Measurements from ENCODE around the gene ORAI3.

Gene ORAI3

DNA sequence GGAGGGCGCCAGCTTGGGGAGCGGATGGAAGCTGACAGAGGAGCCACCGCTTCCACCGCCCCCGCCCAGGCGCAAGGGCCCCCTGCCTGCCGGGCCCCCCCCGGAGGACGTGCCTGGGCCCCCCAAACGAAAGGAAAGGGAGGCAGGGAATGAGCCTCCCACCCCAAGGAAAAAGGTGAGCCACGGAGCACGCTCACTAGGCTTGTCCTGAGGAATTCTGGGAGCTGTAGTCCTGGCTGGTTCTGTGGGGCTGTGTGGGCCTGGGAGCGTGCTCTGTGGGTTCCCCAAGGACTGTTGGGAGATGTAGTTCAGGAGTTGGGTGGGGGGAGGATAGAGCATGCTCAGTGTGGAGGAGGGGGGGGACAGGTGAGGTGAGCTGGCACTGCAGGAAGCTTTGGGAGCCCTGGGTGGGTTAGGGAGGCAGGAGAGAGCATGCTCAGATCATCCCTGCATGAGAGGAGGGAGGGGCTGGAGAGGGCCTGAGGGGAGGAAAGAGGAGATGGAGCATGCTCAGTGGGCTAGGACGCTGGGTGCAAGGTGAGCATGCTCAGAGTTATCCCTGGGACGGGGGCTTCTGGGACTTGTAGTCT lies 21.0 kb upstream of the ORAI3 start:
- TF ChIP-seq FOXP2 (optimal IDR thresholded peaks at IDR 0.05; ENCODE audit: borderline replicate concordance, extremely low read depth, extremely low read length, insufficient read depth) (no peak), TAF1 (IDR thresholded peaks at IDR 0.05; ENCODE audit: borderline replicate concordance, insufficient read depth, low read length) (no peak), POLR2AphosphoS5 (IDR thresholded peaks at IDR 0.05; ENCODE audit: low read depth, low read length) (no peak), REST (IDR thresholded peaks at IDR 0.05; ENCODE audit: insufficient read depth in 1 of 2, low read depth in 2 of 2, low read length in 2 of 2) (no peak)

DNA sequence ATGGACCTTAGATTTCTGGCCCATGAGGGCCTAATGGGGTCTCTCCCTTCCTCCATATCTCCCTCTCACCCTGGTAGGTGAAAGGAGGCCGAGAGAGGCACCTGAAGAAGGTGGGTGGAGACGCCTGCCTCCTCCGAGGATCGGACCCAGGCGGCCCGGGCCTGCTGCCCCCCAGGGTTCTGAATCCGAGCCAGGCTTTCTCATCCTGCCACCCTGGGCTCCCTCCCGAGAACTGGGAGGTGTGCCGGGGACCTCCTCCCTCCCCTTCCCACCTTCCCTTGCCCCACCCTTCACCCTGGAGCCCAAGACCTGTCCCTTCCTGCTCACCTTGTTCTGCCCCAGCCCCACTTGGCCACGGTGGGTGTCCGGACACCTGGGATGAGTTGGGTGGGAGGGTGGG lies 20.5 kb upstream of the ORAI3 start:
- no peak for TF ChIP-seq SIN3A (IDR thresholded peaks at IDR 0.05; ENCODE audit: borderline replicate concordance, insufficient read depth, low read length)
- no peak for TF ChIP-seq REST (IDR thresholded peaks at IDR 0.05; ENCODE audit: insufficient read depth in 1 of 2, low read depth in 2 of 2, low read length in 2 of 2)
- TF ChIP-seq FOXP2 (optimal IDR thresholded peaks at IDR 0.05; ENCODE audit: borderline replicate concordance, extremely low read depth, extremely low read length, insufficient read depth) = no peak
- TF ChIP-seq TAF1 (IDR thresholded peaks at IDR 0.05; ENCODE audit: borderline replicate concordance, insufficient read depth, low read length) = no peak
- no peak for TF ChIP-seq POLR2AphosphoS5 (IDR thresholded peaks at IDR 0.05; ENCODE audit: low read depth, low read length)

- TF ChIP-seq POLR2AphosphoS5 (IDR thresholded peaks at IDR 0.05; ENCODE audit: low read depth, low read length) (no peak), TAF1 (IDR thresholded peaks at IDR 0.05; ENCODE audit: borderline replicate concordance, insufficient read depth, low read length) (no peak), SIN3A (IDR thresholded peaks at IDR 0.05; ENCODE audit: borderline replicate concordance, insufficient read depth, low read length) (no peak), REST (IDR thresholded peaks at IDR 0.05; ENCODE audit: insufficient read depth in 1 of 2, low read depth in 2 of 2, low read length in 2 of 2) (no peak), FOXP2 (optimal IDR thresholded peaks at IDR 0.05; ENCODE audit: borderline replicate concordance, extremely low read depth, extremely low read length, insufficient read depth) (no peak)
Measured at GRCh38 chr16:30929167-30929566, 19.7 kb upstream of the ORAI3 start.

DNA sequence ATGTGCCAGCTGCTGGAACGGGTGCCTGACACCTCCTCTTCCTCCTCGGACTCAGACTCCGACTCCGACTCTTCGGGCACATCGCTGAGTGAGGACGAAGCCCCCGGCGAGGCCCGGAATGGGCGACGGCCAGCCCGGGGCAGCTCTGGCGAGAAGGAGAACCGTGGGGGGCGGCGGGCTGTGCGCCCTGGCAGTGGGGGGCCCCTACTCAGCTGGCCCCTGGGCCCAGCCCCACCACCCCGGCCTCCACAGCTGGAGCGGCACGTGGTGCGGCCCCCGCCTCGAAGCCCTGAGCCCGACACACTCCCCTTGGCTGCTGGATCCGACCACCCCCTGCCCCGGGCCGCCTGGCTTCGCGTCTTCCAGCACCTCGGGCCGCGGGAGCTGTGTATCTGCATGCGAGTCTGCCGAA lies 18.7 kb upstream of the ORAI3 start:
- TF ChIP-seq SIN3A (IDR thresholded peaks at IDR 0.05; ENCODE audit: borderline replicate concordance, insufficient read depth, low read length) (no peak), POLR2AphosphoS5 (IDR thresholded peaks at IDR 0.05; ENCODE audit: low read depth, low read length) (no peak), FOXP2 (optimal IDR thresholded peaks at IDR 0.05; ENCODE audit: borderline replicate concordance, extremely low read depth, extremely low read length, insufficient read depth) (no peak), REST (IDR thresholded peaks at IDR 0.05; ENCODE audit: insufficient read depth in 1 of 2, low read depth in 2 of 2, low read length in 2 of 2) (no peak), TAF1 (IDR thresholded peaks at IDR 0.05; ENCODE audit: borderline replicate concordance, insufficient read depth, low read length) (no peak)

All from PFSK-1 (cell line).